GM23248 (cell line): ENCODE data around the gene NEDD4L.

ENCODE experiments used
- EZH2 ChIP-seq: fragments of 200-600 bp; sonication (generic); IDR thresholded peaks from 2 replicates; pipeline ENCODE4 v1.6.1; 2018; ENCODE audit warnings: antibody characterized with exemption, mild to moderate bottlenecking; ENCODE audit not compliant: insufficient read depth, poor library complexity, severe bottlenecking
- EZH2phosphoT487 ChIP-seq: fragments of 200-600 bp; sonication (generic); IDR thresholded peaks from 2 replicates; pipeline ENCODE4 v1.6.1; 2018; ENCODE audit warnings: antibody characterized with exemption, moderate library complexity, mild to moderate bottlenecking, low read depth; ENCODE audit not compliant: insufficient read depth

DNA sequence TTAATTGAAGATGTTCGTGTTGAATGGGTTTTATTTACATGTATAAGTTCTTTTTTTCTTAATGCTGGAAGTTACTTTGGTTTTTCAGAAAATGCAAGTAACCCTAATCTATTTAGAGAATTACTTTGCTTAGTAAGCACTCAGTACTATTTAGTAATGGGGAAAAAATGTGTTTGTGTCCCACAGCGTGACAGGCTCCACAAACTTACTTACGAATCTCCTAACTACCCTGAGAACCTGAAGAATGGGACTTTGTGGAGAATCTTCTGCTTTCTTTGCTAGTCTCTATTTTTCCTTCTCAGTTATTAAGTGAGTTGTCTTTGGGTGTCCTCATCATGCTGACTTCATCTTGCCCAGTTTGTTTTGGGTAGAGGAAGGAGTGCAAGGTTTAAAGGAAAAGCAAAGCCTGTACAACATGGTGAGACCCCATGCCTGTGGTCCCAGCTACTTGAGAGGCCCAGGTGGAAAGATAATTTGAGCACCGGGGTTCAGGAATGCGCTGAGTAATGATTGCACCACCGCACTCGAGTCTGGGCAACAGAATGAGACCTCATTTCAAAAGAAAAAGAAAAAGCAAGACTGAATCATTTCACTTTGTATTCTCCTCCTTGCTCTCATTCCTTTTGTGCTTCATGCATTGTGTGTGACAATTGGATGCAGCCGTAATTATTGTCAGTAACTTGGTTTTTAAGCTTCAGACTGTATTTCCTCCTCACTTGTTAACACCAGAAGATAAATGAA lies 10.2 kb downstream of the NEDD4L start:
- TF ChIP-seq EZH2 (no peak), EZH2phosphoT487 (no peak)
